ENCODE data around the gene RIN3.

GRCh38 chr14:92531106-92531873 lies 17.7 kb downstream of the RIN3 start:
- TF ChIP-seq CTCF (IDR thresholded peaks at IDR 0.05) (no peak), REST (IDR thresholded peaks at IDR 0.05; ENCODE audit: insufficient read depth in 1 of 2, low read depth in 2 of 2, low read length in 1 of 2) (no peak), POLR2AphosphoS5 (IDR thresholded peaks at IDR 0.05; ENCODE audit: low read depth, low read length) (no peak), SIN3A (IDR thresholded peaks at IDR 0.05; ENCODE audit: borderline replicate concordance, insufficient read depth, low read depth, low read length) (no peak)

Measured in Panc1 (cell line).